Natural killer cell (primary cell): ENCODE data around the gene CFAP107. TPM values are rescaled to one million over a fixed set of nuclear protein-coding genes. Genes with fewer than 3 reads are reported as not detected.
"Not testable (repeated sequence)": the region's sequence is repeated elsewhere in the genome, so short reads cannot be mapped to it uniquely, and the experiment has no call there.

Experiments
- ATAC-seq, 3 donors: fragments of 150-1000 bp in 2 of 3; fragments of 200-7000 bp in 1 of 3; cut with Tn5 transposase; 1 replicate in 1 of 3; 2 replicates in 2 of 3; pipeline ENCODE4 v1.10.0; 2021; ENCODE audit warnings: mild to moderate bottlenecking in 2 of 3, moderate library complexity in 2 of 3
- DNase-seq, 2 donors: peaks; one replicate each; pipeline versions ENCODE4 v3.0.0 to v3.0.0-alpha.2; 2013 to 2021; ENCODE audit warnings: mixed read lengths in 1 of 2
- H3K27ac ChIP-seq: one replicate; pipeline ENCODE4 v1.5.1; 2013; ENCODE audit warnings: mild to moderate bottlenecking, low read length
- H3K27me3 ChIP-seq: one replicate; pipeline ENCODE4 v1.6.1; 2013; ENCODE audit warnings: low read length; ENCODE audit not compliant: control insufficient read depth, insufficient read depth
- H3K36me3 ChIP-seq: one replicate; pipeline ENCODE4 v1.6.1; 2013; ENCODE audit warnings: low read length; ENCODE audit not compliant: control insufficient read depth, insufficient read depth
- H3K4me1 ChIP-seq: one replicate; pipeline ENCODE4 v1.6.1; 2013; ENCODE audit warnings: low read length; ENCODE audit not compliant: control insufficient read depth, insufficient read depth
- H3K4me3 ChIP-seq: one replicate; pipeline ENCODE4 v1.5.1; 2013; ENCODE audit warnings: low read length
- H3K9me3 ChIP-seq: one replicate; pipeline ENCODE4 v1.6.1; 2013; ENCODE audit warnings: low read length; ENCODE audit not compliant: control insufficient read depth, insufficient read depth
- H3K27ac Mint-ChIP-seq, 2 donors: one replicate each; pipeline ENCODE4 v1.8.0; 2022; ENCODE audit warnings: mild to moderate bottlenecking in 2 of 2, mixed read lengths in 2 of 2, moderate library complexity in 1 of 2
- H3K27me3 Mint-ChIP-seq, 2 donors: one replicate each; pipeline ENCODE4 v1.8.0; 2022; ENCODE audit warnings: low read depth in 2 of 2, mixed read lengths in 2 of 2
- H3K36me3 Mint-ChIP-seq: one replicate; pipeline ENCODE4 v1.8.0; 2022; ENCODE audit warnings: mixed read lengths
- H3K4me1 Mint-ChIP-seq, 2 donors: one replicate each; pipeline ENCODE4 v1.8.0; 2022; ENCODE audit warnings: mixed read lengths in 2 of 2
- H3K4me3 Mint-ChIP-seq: one replicate; pipeline ENCODE4 v1.8.0; 2022; ENCODE audit warnings: mild to moderate bottlenecking, moderate library complexity, mixed read lengths
- H3K9me3 Mint-ChIP-seq, 2 donors: one replicate each; pipeline ENCODE4 v1.8.0; 2022; ENCODE audit warnings: mixed read lengths in 2 of 2
- WGBS: methylation state at CpG from one replicate; pipeline ENCODE4 v1.1.7; 2013; ENCODE audit warnings: missing lambda C conversion rate; ENCODE audit not compliant: insufficient coverage; 5-methylcytosine and 5-hydroxymethylcytosine counted together
- intact Hi-C: fragments of 100-400 bp; cut with micrococcal nuclease; formaldehyde crosslinking; loops from one replicate; pipeline ENCODE4 v1.14.2; 2022
- total RNA-seq, 4 donors: library from RNA; stranded (reverse); fragments of 120-200 nt in 1 of 4; gene quantifications; one replicate each; pipeline versions ENCODE4 v1.2.3 to v1.2.4, GENCODE V29; 2013 to 2022
- TF ChIP-seq, protein P1 (sequence below): fragments of 200-600 bp; IDR thresholded peaks from one replicate; pipeline ENCODE4 v1.8.0; 2022; ENCODE audit warnings: antibody characterized with exemption

The CFAP107 gene
- total RNA-seq, 3 donors from 2014 or later (not counting 1 experiment from before 2014, with no cell fraction given) = not detected

DNA sequence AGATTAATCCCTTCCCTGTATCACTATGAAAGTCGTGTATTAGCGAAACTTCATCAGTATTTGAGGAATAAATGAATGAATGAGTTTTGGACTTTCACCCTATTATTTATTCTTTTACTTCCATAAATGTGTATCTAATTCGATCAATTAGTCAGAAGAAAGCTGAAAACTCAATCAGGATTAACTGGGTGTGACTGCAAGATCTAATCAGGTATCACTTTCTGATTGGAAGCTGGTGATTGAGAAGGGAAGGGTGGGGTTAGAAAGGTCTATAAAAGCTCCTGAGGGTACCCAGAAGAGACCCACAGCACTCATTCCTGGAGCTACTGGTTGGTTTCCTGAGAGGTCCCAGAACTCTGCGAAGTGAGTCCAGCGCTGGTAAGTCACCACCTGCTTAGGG, 45.1 kb downstream of the CFAP107 start, which contains the start of gene PRAMEF1:
PRAMEF1 (plus strand) TSS at position 301 of the 400 bp plus-strand sequence. CDS start 1,831 bp downstream, outside the sequence.
- ATAC-seq, H3K9me3 Mint-ChIP-seq, intact Hi-C loops, H3K9me3 ChIP-seq, H3K27ac Mint-ChIP-seq, H3K4me1 ChIP-seq, H3K36me3 ChIP-seq, H3K4me3 Mint-ChIP-seq, H3K4me3 ChIP-seq, H3K36me3 Mint-ChIP-seq, DNase-seq, H3K27ac ChIP-seq, H3K4me1 Mint-ChIP-seq, H3K27me3 Mint-ChIP-seq, H3K27me3 ChIP-seq: not testable (repeated sequence)
- WGBS = no CpG with 5 or more reads among the region's 5 CpGs

DNA sequence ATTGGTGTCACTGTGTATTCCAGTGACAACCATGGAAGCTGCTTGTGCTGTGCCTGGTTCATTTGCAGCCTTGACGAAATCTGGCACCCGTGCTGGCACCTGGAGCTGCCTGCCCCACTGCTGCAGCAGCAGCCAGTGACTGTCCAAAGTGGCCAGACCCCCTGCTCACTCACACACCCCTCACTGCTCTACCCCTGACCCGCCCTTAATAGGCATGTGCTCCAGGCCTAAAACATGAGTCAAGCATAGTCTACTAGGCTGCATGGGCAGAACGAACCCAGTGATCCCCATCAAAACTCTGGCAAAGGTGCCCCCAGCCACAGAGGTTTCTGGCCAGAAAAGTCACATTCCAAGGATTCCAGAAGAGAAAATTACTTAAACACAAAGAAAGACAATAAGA, 52.9 kb downstream of the CFAP107 start:
- H3K27me3 ChIP-seq = no peaks in the 10 kb centered on the region
- H3K9me3 ChIP-seq = no peaks in the 10 kb centered on the region
- no peak overlapping the region for H3K4me3 ChIP-seq
- intact Hi-C loops = no loop called here
- H3K4me1 ChIP-seq = no peaks in the 10 kb centered on the region
- H3K36me3 ChIP-seq = no peaks in the 10 kb centered on the region
- WGBS = 62% methylated on average over 4 of the region's 4 CpGs
- TF ChIP-seq, protein P1, sequence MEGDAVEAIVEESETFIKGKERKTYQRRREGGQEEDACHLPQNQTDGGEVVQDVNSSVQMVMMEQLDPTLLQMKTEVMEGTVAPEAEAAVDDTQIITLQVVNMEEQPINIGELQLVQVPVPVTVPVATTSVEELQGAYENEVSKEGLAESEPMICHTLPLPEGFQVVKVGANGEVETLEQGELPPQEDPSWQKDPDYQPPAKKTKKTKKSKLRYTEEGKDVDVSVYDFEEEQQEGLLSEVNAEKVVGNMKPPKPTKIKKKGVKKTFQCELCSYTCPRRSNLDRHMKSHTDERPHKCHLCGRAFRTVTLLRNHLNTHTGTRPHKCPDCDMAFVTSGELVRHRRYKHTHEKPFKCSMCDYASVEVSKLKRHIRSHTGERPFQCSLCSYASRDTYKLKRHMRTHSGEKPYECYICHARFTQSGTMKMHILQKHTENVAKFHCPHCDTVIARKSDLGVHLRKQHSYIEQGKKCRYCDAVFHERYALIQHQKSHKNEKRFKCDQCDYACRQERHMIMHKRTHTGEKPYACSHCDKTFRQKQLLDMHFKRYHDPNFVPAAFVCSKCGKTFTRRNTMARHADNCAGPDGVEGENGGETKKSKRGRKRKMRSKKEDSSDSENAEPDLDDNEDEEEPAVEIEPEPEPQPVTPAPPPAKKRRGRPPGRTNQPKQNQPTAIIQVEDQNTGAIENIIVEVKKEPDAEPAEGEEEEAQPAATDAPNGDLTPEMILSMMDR = no peak
- H3K27me3 Mint-ChIP-seq = peaks cover 0 to 10% of the 10 kb centered on the region in 2 donors
- DNase-seq = no peak
- H3K27ac ChIP-seq = no peak overlapping the region
- H3K36me3 Mint-ChIP-seq = no peaks in the 10 kb centered on the region
- no peaks in the 10 kb centered on the region for H3K9me3 Mint-ChIP-seq
- no peak overlapping the region for H3K4me3 Mint-ChIP-seq
- no peak for ATAC-seq
- H3K4me1 Mint-ChIP-seq = no peaks in the 10 kb centered on the region
- no peak overlapping the region for H3K27ac Mint-ChIP-seq

DNA sequence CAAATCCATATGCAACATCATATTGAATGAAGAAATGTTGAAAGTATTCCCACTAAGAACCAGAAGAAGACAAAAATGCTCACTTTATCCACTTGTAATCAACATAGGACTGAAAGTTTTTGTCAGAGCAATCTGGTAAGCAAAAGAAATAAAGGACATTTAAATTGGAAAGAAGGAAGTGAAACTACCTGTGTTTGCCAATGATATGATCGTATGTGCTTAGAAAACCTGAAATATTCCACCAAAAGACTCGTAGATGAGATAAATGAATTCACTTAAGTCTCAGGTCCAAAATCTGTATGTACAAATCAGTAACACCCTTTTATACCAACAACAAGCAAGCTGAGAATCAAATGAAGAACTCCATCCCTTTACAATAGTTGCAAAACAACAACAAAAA, 53.7 kb downstream of the CFAP107 start:
- peaks cover 1% of the 10 kb centered on the region in 2 donors for H3K9me3 Mint-ChIP-seq
- H3K4me3 ChIP-seq = no peak overlapping the region
- DNase-seq (no peak), ATAC-seq (no peak)
- no peak overlapping the region for H3K27ac ChIP-seq
- TF ChIP-seq, protein P1 = no peak
- no peaks in the 10 kb centered on the region for H3K4me1 ChIP-seq
- no peaks in the 10 kb centered on the region for H3K36me3 ChIP-seq
- 67% methylated on average over 1 of the region's 2 CpGs for WGBS
- no peaks in the 10 kb centered on the region for H3K9me3 ChIP-seq
- H3K27ac Mint-ChIP-seq = no peak overlapping the region
- intact Hi-C loops = no loop called here
- H3K27me3 Mint-ChIP-seq = peaks cover 3 to 12% of the 10 kb centered on the region in 2 donors
- H3K27me3 ChIP-seq = no peaks in the 10 kb centered on the region
- no peak overlapping the region for H3K4me3 Mint-ChIP-seq
- H3K4me1 Mint-ChIP-seq = no peaks in the 10 kb centered on the region
- peaks cover 3% of the 10 kb centered on the region for H3K36me3 Mint-ChIP-seq

DNA sequence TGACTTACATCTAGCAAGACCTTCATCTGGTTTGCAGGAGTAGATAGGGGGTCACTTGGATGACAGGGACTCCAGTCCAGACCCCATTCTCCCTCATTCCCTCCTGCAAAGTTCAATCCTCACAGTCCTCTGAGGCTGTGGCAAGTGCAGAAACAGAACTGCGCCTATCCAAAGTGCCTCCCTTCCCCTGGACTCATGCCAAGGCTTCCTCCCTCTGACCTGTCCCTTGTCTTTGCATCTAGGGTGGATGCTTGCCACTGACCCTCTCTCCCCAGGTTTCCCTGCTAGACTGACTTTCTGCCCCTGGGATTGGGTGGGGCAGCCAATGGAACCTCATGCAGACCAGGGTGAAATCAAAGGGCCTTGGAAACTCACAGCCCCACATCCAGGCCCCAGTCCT, 63.9 kb downstream of the CFAP107 start:
- H3K4me3 Mint-ChIP-seq = no peak overlapping the region
- TF ChIP-seq, protein P1 = no peak
- no peak overlapping the region for H3K4me3 ChIP-seq
- WGBS = 89% methylated on average over 1 of the region's 1 CpG
- no peaks in the 10 kb centered on the region for H3K4me1 ChIP-seq
- peaks cover 4% of the 10 kb centered on the region for H3K36me3 Mint-ChIP-seq
- peaks cover 4% of the 10 kb centered on the region in 2 donors for H3K9me3 Mint-ChIP-seq
- H3K27ac Mint-ChIP-seq = no peak overlapping the region
- H3K4me1 Mint-ChIP-seq = no peaks in the 10 kb centered on the region
- H3K27me3 ChIP-seq = no peaks in the 10 kb centered on the region
- no peak overlapping the region for H3K27ac ChIP-seq
- intact Hi-C loops = no loop called here
- H3K36me3 ChIP-seq = no peaks in the 10 kb centered on the region
- H3K27me3 Mint-ChIP-seq = peaks cover 15 to 21% of the 10 kb centered on the region in 2 donors
- DNase-seq (no peak), ATAC-seq (no peak)
- no peaks in the 10 kb centered on the region for H3K9me3 ChIP-seq
